Myometrial cell (primary cell): Measurements from ENCODE around the gene BMP8A. TPM values are rescaled to one million over a fixed set of nuclear protein-coding genes. Genes with fewer than 3 reads are reported as not detected.

Experiments used
- total RNA-seq: library from RNA; depleted of rRNA; stranded (reverse); fragments of >200 nt; gene quantifications from 2 replicates; pipeline ENCODE4 v1.2.3, GENCODE V29; 2015

BMP8A gene
- 1.2 TPM in 1 of 2 replicates, not detected in the other for total RNA-seq

GRCh38 chr1:39491146-39491921, at the start of gene BMP8A:
Gene BMP8A (plus strand): TSS chr1:39491636. CDS start chr1:39491992, 356 bp downstream.

Other genes starting within 250 kb of the BMP8A start
- gene PABPC4, start 85.2 kb downstream of the BMP8A start, total RNA-seq = 135 and 158 TPM in 2 replicates
- gene HEYL, start 148.0 kb downstream of the BMP8A start, total RNA-seq = 0.18 TPM in 1 of 2 replicates, not detected in the other
- gene NT5C1A, start 180.5 kb downstream of the BMP8A start, total RNA-seq = not detected in 2 replicates
- gene HPCAL4, start 199.8 kb downstream of the BMP8A start, total RNA-seq = not detected in 2 replicates
- gene PPIE, start 247.2 kb downstream of the BMP8A start, total RNA-seq = 53.0 and 67.5 TPM in 2 replicates